Measurements from ENCODE around the gene EPGN. TPM values are rescaled to one million over a fixed set of nuclear protein-coding genes. Genes with fewer than 3 reads are reported as not detected.

The EPGN gene
- total RNA-seq, 1 donor from 2014 or later, result 0.19 TPM

GRCh38 chr4:74304095-74304625, 4.1 kb upstream of the EPGN start:
- no peak for ATAC-seq
- intact Hi-C loops (cut with DNase I), result no loop called here
- DNase-seq (ENCODE audit: missing footprints), result no peak

- intact Hi-C loops (cut with DNase I), result no loop called here
- DNase-seq (ENCODE audit: missing footprints) (no peak), ATAC-seq (no peak)
Measured at GRCh38 chr4:74305000-74305399, 3.3 kb upstream of the EPGN start.

GRCh38 chr4:74307170-74307569, 1.1 kb upstream of the EPGN start:
- no peak for ATAC-seq
- no peak for DNase-seq (ENCODE audit: missing footprints)
- intact Hi-C loops (cut with DNase I), result no loop called here

- ATAC-seq (no peak), DNase-seq (ENCODE audit: missing footprints) (no peak)
- intact Hi-C loops (cut with DNase I), result no loop called here
Measured at GRCh38 chr4:74309223-74309622, 953 bp downstream of the EPGN start.

- DNase-seq (ENCODE audit: missing footprints) (no peak), ATAC-seq (no peak)
- intact Hi-C loops (cut with DNase I), result loop anchor here (5.0 kb wide), 2 partner anchors 85 to 125 kb away; no protein-coding TSS in a partner anchor
Measured at GRCh38 chr4:74311696-74312313, 3.5 kb downstream of the EPGN start.

- ATAC-seq, result no peak
- intact Hi-C loops (cut with DNase I), result loop anchor here (5.0 kb wide), 2 partner anchors 87 to 127 kb away; no protein-coding TSS in a partner anchor
- no peak for DNase-seq (ENCODE audit: missing footprints)
Measured at GRCh38 chr4:74314329-74314728, 6.1 kb downstream of the EPGN start.

- intact Hi-C loops (cut with DNase I), result loop anchor here (5.0 kb wide), 2 partner anchors 88 to 128 kb away; no protein-coding TSS in a partner anchor
- ATAC-seq, result no peak
- DNase-seq (ENCODE audit: missing footprints), result no peak
Measured at GRCh38 chr4:74314944-74315343, 6.7 kb downstream of the EPGN start.

GRCh38 chr4:74315376-74315775, 7.1 kb downstream of the EPGN start:
- DNase-seq (ENCODE audit: missing footprints) (no peak), ATAC-seq (no peak)
- intact Hi-C loops (cut with DNase I), result no loop called here

- DNase-seq (ENCODE audit: missing footprints), result no peak
- ATAC-seq, result no peak
Measured at GRCh38 chr4:74316397-74316796, 8.1 kb downstream of the EPGN start.

GRCh38 chr4:74317616-74318246, 9.5 kb downstream of the EPGN start:
- intact Hi-C loops (cut with DNase I), result no loop called here
- no peak for DNase-seq (ENCODE audit: missing footprints)
- ATAC-seq, result no peak

More at GRCh38 chr4:74316397-74316796, 8.1 kb downstream of the EPGN start:
- intact Hi-C loops (cut with DNase I), result no loop called here

GRCh38 chr4:74318276-74318675, 10.0 kb downstream of the EPGN start:
- DNase-seq (ENCODE audit: missing footprints) (no peak), ATAC-seq (no peak)
- intact Hi-C loops (cut with DNase I), result no loop called here

- DNase-seq (ENCODE audit: missing footprints) (peak; percentile 17), ATAC-seq (no peak)
- intact Hi-C loops (cut with DNase I), result no loop called here
Measured at GRCh38 chr4:74319470-74319869, 11.2 kb downstream of the EPGN start.

GRCh38 chr4:74320559-74321118, 12.4 kb downstream of the EPGN start:
- ATAC-seq, result no peak
- intact Hi-C loops (cut with DNase I), result no loop called here

GRCh38 chr4:74322301-74322700, 14.0 kb downstream of the EPGN start:
- ATAC-seq (no peak), DNase-seq (ENCODE audit: missing footprints) (no peak)
- intact Hi-C loops (cut with DNase I), result no loop called here

More at GRCh38 chr4:74320559-74321118, 12.4 kb downstream of the EPGN start:
- no peak for DNase-seq (ENCODE audit: missing footprints)

GRCh38 chr4:74323663-74324062, 15.4 kb downstream of the EPGN start:
- DNase-seq (ENCODE audit: missing footprints), result no peak
- no peak for ATAC-seq
- intact Hi-C loops (cut with DNase I), result no loop called here

- intact Hi-C loops (cut with DNase I), result no loop called here
- no peak for ATAC-seq
- DNase-seq (ENCODE audit: missing footprints), result no peak
Measured at GRCh38 chr4:74324262-74324661, 16.0 kb downstream of the EPGN start.

- ATAC-seq, result no peak
- DNase-seq (ENCODE audit: missing footprints), result no peak
- intact Hi-C loops (cut with DNase I), result no loop called here
Measured at GRCh38 chr4:74325886-74326285, 17.6 kb downstream of the EPGN start.

GRCh38 chr4:74327762-74328161, 19.5 kb downstream of the EPGN start:
- DNase-seq (ENCODE audit: missing footprints), result no peak
- intact Hi-C loops (cut with DNase I), result no loop called here
- no peak for ATAC-seq

GRCh38 chr4:74328501-74328900, 20.2 kb downstream of the EPGN start:
- intact Hi-C loops (cut with DNase I), result no loop called here
- DNase-seq (ENCODE audit: missing footprints), result no peak
- ATAC-seq, result no peak

- intact Hi-C loops (cut with DNase I), result no loop called here
- ATAC-seq (no peak), DNase-seq (ENCODE audit: missing footprints) (no peak)
Measured at GRCh38 chr4:74329307-74329706, 21.0 kb downstream of the EPGN start.

Measured in Right ventricle myocardium inferior (tissue), 1 donor.